HL-60/S4 treated with retinoic acid at 250 ng/mL for 4 days and 3 days (cell line): ENCODE data around the gene OR1J1.

Source experiments
- in situ Hi-C: fragments of 300-500 bp; cut with MboI; formaldehyde crosslinking; loops from 2 replicates; pipeline ENCODE4 v1.7.0; 2022; ENCODE audit warnings: low sequenced_read_pairs

OR1J1 gene

GRCh38 chr9:122477826-122478225, at the start of gene OR1J1:
OR1J1 (minus strand) TSS chr9:122477926; CDS start chr9:122477926, 0 bp downstream.
- in situ Hi-C loops = no loop called here

GRCh38 chr9:122527193-122527592, 49.5 kb upstream of the OR1J1 start, which contains the start of gene OR1N1:
OR1N1 (minus strand) TSS chr9:122527293; CDS start chr9:122527293, 0 bp downstream.
- in situ Hi-C loops = no loop called here

GRCh38 chr9:122526602-122527001, 48.9 kb upstream of the OR1J1 start:
- in situ Hi-C loops = no loop called here

GRCh38 chr9:122519376-122519775, 41.6 kb upstream of the OR1J1 start:
- in situ Hi-C loops = no loop called here

- in situ Hi-C loops = no loop called here
These were observed 41.1 kb upstream of the OR1J1 start, which contains the start of gene OR1J4 for GRCh38 chr9:122518841-122519240. OR1J4 (plus strand) TSS chr9:122519141; CDS start chr9:122519141, 0 bp downstream.

- in situ Hi-C loops = no loop called here
These were observed 40.5 kb upstream of the OR1J1 start for GRCh38 chr9:122518226-122518625.

GRCh38 chr9:122510502-122510901, 32.8 kb upstream of the OR1J1 start, which contains the start of gene OR1J2:
OR1J2 (plus strand) TSS chr9:122510802; CDS start chr9:122510802, 0 bp downstream.
- in situ Hi-C loops = no loop called here

GRCh38 chr9:122506964-122507363, 29.2 kb upstream of the OR1J1 start:
- in situ Hi-C loops = no loop called here

- in situ Hi-C loops = no loop called here
These were observed 21.2 kb upstream of the OR1J1 start for GRCh38 chr9:122498883-122499288.

GRCh38 chr9:122479062-122479461, 1.3 kb upstream of the OR1J1 start:
- in situ Hi-C loops = no loop called here

GRCh38 chr9:122477346-122477745, 380 bp downstream of the OR1J1 start:
- in situ Hi-C loops = no loop called here

GRCh38 chr9:122475717-122476116, 2.0 kb downstream of the OR1J1 start:
- in situ Hi-C loops = no loop called here

GRCh38 chr9:122474561-122474960, 3.2 kb downstream of the OR1J1 start:
- in situ Hi-C loops = loop anchor here (25.0 kb wide), 1 partner anchor 888 kb away; the partner anchor contains the start of gene CRB2

- in situ Hi-C loops = loop anchor here (10.0 to 25.0 kb wide), 2 partner anchors 346 to 894 kb away; partner anchors contain the start of gene CRB2
These were observed 9.0 kb downstream of the OR1J1 start for GRCh38 chr9:122468735-122469134.

- in situ Hi-C loops = loop anchor here (10.0 to 25.0 kb wide), 2 partner anchors 348 to 896 kb away; partner anchors contain the start of gene CRB2
These were observed 11.3 kb downstream of the OR1J1 start for GRCh38 chr9:122466456-122466855.

GRCh38 chr9:122464633-122465567, 12.8 kb downstream of the OR1J1 start:
- in situ Hi-C loops = loop anchor here (10.0 to 25.0 kb wide), 2 partner anchors 350 to 897 kb away; partner anchors contain the start of gene CRB2

- in situ Hi-C loops = loop anchor here (10.0 to 25.0 kb wide), 2 partner anchors 351 to 898 kb away; partner anchors contain the start of gene CRB2
These were observed 13.7 kb downstream of the OR1J1 start for GRCh38 chr9:122463828-122464632.

GRCh38 chr9:122457787-122458186, 19.9 kb downstream of the OR1J1 start:
- in situ Hi-C loops = loop anchor here (25.0 kb wide), 1 partner anchor 905 kb away; the partner anchor contains the start of gene CRB2

- in situ Hi-C loops = loop anchor here (25.0 kb wide), 1 partner anchor 906 kb away; the partner anchor contains the start of gene CRB2
These were observed 21.6 kb downstream of the OR1J1 start for GRCh38 chr9:122456123-122456522.

GRCh38 chr9:122453677-122454135, 24.0 kb downstream of the OR1J1 start:
- in situ Hi-C loops = loop anchor here (25.0 kb wide), 1 partner anchor 909 kb away; the partner anchor contains the start of gene CRB2
